DND-41 (cell line): Measurements from ENCODE around the gene RCOR1.

Experiments used
- CTCF ChIP-seq: IDR thresholded peaks from 2 replicates; pipeline ENCODE4 v1.5.1; 2012; ENCODE audit warnings: borderline replicate concordance, low read length, moderate library complexity, mild to moderate bottlenecking; ENCODE audit not compliant: poor library complexity, severe bottlenecking; ENCODE audit errors: extremely low read depth
- EZH2 ChIP-seq: IDR thresholded peaks from 3 replicates; pipeline ENCODE4 v1.6.1; 2012; ENCODE audit warnings: borderline replicate concordance, low read depth, mild to moderate bottlenecking, moderate library complexity, low read length, inconsistent platforms; ENCODE audit not compliant: severe bottlenecking

GRCh38 chr14:102688290-102688689 is 95.8 kb downstream of the RCOR1 start:
- no peak for TF ChIP-seq CTCF
- TF ChIP-seq EZH2: no peak
